Activated naive CD8-positive, alpha-beta T cell treated with anti-CD3 and anti-CD28 coated beads, Interleukin-2, amount 50 U/mL, for 16 hours (primary cell): ENCODE results near the gene SMCO1.
"Not testable (repeated sequence)": the region's sequence is repeated elsewhere in the genome, so short reads cannot be mapped to it uniquely, and the experiment has no call there.

Experiments used
- DNase-seq: peaks from one replicate; pipeline ENCODE4 v3.0.0-alpha.2; 2020; ENCODE audit warnings: low read depth, low spot score

Gene SMCO1

GRCh38 chr3:196492080-196492479, 23.1 kb downstream of the SMCO1 start:
- DNase-seq: no peak

DNA sequence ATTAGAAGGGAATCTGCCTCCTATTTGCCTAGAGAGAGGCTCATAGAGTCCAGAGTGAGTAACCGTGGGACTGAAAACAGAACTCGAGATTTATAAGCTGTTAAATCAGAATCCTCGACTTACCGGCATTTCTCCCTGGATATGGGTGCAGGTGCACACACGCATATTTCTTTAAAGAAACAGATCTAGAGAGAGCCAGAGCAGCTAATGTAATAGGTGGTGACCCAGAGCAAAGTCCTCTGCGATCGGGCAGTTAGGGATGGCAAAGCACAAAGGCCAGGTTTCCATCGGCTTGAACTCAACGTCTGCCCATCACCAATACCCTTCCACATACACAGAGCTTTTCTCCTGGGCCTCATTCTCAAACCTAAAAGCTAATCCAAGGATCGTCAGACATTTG, 25.4 kb downstream of the SMCO1 start:
- no peak for DNase-seq

GRCh38 chr3:196486263-196486662, 28.9 kb downstream of the SMCO1 start:
- no peak for DNase-seq

DNA sequence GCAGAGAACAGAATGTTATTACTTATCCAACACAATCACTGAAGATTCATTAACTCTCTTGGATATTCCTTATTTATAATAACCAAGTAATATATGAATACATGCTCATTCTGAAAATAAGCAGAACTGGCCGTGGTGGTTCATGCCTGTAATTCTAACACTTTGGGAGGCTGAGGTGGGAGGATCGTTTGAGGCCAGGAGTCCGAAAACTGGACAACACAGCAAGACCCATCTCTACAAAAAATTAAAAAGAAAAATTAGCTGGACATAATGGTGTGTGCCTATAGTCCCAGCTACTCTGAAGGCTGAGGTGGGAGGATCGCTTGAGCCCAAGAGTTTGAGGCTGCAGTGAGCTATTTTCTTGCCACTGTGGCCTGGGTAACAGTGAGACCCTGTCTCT, 37.5 kb downstream of the SMCO1 start:
- DNase-seq: no peak

DNA sequence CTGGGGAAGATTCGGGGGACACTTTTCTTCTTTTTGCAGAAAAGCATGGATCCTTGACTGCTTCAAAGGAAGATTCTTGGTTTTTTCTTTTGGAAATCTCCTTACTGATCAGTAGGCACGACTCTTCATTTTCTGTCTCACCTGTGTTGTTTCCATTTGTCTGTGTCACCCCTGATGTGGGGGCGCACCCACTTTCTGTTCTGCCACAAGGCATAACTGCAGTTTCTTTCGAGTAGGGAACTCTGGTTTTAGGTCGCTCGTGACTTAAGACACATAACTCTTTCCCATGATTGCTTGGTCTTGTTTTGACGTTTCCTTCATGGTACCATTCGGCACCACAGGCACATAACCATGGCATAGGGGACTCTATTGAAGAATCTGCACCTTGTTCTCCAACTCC, 42.9 kb downstream of the SMCO1 start:
- DNase-seq: no peak

DNA sequence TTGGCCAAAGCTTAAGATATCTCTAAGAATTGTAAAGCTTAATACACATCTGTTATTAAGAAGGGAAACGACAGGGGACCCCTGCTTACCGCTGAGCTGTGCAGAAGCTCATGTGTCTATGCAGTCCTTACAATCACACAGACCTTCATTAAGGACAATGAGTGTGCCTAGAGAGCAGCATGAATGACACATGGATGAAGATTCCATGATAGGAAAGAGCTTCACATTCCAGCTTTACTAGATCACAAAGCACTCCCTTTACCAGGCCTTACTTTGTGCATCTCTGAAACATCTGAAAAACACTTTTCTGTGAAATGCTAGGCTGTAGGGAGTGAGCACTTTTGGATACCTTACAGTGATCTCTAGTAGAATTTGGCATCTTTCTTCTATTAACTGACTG, 43.6 kb downstream of the SMCO1 start:
- no peak for DNase-seq

DNA sequence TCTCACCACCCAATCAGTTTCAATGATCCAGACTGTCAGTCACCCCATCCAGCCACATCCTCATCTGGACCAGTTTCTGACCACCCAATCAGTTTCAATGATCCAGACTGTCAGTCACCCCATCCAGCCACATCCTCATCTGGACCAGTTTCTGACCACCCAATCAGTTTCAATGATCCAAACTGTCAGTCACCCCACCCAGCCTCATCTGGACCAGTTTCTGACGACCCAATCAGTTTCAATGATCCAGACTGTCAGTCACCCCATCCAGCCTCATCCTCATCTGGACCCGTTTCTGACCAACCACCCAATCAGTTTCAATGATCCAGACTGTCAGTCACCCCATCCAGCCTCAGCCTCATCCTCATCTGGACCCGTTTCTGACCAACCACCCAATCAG, 45.0 kb downstream of the SMCO1 start:
- not testable (repeated sequence) for DNase-seq

DNA sequence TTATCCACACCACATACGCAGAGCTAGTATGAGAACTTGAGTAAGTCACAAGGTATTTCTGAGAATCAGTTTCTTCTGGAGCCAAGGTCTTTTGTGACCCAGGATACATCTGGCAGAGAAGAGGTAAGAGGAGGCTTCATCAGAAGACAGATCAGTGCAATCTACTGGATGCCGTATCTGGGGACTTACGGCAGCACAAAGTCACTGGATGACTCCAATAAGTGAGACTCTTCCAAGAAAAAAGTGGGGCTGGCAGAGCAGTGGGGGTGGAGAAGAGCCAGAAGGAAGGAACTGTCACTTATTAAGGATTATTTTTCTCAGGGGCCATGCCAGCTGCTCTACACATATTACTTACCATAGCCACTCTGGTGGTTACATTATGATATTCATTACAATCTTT, 51.3 kb downstream of the SMCO1 start:
- DNase-seq: no peak

DNA sequence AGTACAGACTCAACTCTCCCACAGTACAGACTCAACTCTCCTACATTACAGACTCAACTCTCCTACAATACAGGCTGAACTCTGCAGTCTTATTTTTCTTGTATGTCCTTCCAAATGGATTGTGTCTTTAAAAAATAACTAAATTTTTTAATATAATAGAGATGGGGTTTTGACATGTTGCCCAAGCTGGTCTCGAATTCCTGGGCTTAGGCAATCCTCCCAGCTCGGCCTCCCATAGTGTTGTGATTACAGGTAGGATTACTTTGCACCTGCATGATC, 51.7 kb downstream of the SMCO1 start:
- DNase-seq: no peak

- DNase-seq: not testable (repeated sequence)
Measured at GRCh38 chr3:196462680-196463477, 52.3 kb downstream of the SMCO1 start.

- no peak for DNase-seq
Measured at GRCh38 chr3:196458063-196458462, 57.1 kb downstream of the SMCO1 start.

- DNase-seq: not testable (repeated sequence)
Measured at GRCh38 chr3:196457470-196457869, 57.7 kb downstream of the SMCO1 start.
